Esophagus muscularis mucosa (tissue), 4 donors: Measurements from ENCODE around the gene PYURF. TPM values are rescaled to one million over a fixed set of nuclear protein-coding genes. Genes with fewer than 3 reads are reported as not detected.

ENCODE experiments used
- DNase-seq: peaks from one replicate; pipeline ENCODE4 v3.0.0-alpha.2; 2017; ENCODE audit errors: extremely low spot score
- H3K27ac ChIP-seq, 4 donors: fragments of 200-600 bp; sonication (generic); replicated peaks in 1 of 4; 1 replicate in 3 of 4; 2 replicates in 1 of 4; pipeline ENCODE4 v1.5.1; 2016 to 2019; ENCODE audit warnings: mild to moderate bottlenecking in 1 of 4
- H3K27me3 ChIP-seq, 4 donors: fragments of 200-600 bp; sonication (generic); one replicate each; pipeline versions ENCODE4 v1.5.1 to v1.6.0; 2016 to 2019
- H3K36me3 ChIP-seq, 4 donors: fragments of 200-600 bp; sonication (generic); one replicate each; pipeline ENCODE4 v1.5.1; 2016 to 2019
- H3K4me1 ChIP-seq, 4 donors: fragments of 200-600 bp; sonication (generic); one replicate each; pipeline ENCODE4 v1.5.1; 2016 to 2019
- H3K4me3 ChIP-seq, 4 donors: fragments of 200-600 bp; sonication (generic); 1 replicate in 2 of 4; 2 replicates in 2 of 4; pipeline ENCODE4 v1.5.1; 2016 to 2019; ENCODE audit warnings: mild to moderate bottlenecking in 4 of 4, moderate library complexity in 1 of 4
- H3K9me3 ChIP-seq, 4 donors: fragments of 200-600 bp; sonication (generic); 1 replicate in 3 of 4; 2 replicates in 1 of 4; pipeline ENCODE4 v1.5.1; 2016 to 2019
- EP300 ChIP-seq: sonication (generic); formaldehyde crosslinking; IDR thresholded peaks from one replicate; pipeline ENCODE4 v1.6.1; 2017; ENCODE audit warnings: antibody characterized with exemption
- POLR2A ChIP-seq: fragments of 450-650 bp; IDR thresholded peaks from one replicate; pipeline ENCODE4 v1.6.1; 2017; ENCODE audit warnings: antibody characterized with exemption, moderate library complexity, mild to moderate bottlenecking, low read depth
- POLR2AphosphoS5 ChIP-seq, 2 donors: sonication (generic); formaldehyde crosslinking; IDR thresholded peaks; one replicate each; pipeline ENCODE4 v1.6.1; 2017; ENCODE audit warnings: antibody characterized with exemption in 2 of 2
- WGBS: methylation state at CpG from one replicate; pipeline ENCODE4 v1.1.5; 2018; 5-methylcytosine and 5-hydroxymethylcytosine counted together
- intact Hi-C: fragments of 100-400 bp; cut with DNase I; formaldehyde crosslinking; loops from one replicate; pipeline ENCODE4 v1.15.1; 2023
- total RNA-seq, 4 donors: library from RNA; depleted of rRNA; stranded (reverse); fragments of >200 nt; gene quantifications; one replicate each; pipeline versions ENCODE4 v1.1.0 to v1.2.1, GENCODE V29; 2016
- TF ChIP-seq, protein P1 (sequence below), 3 experiments: fragments of 200-600 bp in 2 of 3; fragments of 450-650 bp in 1 of 3; sonication (generic) in 2 of 3; IDR thresholded peaks; one replicate each; pipeline ENCODE4 v1.5.1; 2017 to 2019; ENCODE audit warnings: antibody characterized with exemption in 3 of 3, mild to moderate bottlenecking in 2 of 3, moderate library complexity in 1 of 3

The PYURF gene
- total RNA-seq, 4 donors from 2014 or later = 65.2 to 95.9 (median 80.3) TPM

DNA sequence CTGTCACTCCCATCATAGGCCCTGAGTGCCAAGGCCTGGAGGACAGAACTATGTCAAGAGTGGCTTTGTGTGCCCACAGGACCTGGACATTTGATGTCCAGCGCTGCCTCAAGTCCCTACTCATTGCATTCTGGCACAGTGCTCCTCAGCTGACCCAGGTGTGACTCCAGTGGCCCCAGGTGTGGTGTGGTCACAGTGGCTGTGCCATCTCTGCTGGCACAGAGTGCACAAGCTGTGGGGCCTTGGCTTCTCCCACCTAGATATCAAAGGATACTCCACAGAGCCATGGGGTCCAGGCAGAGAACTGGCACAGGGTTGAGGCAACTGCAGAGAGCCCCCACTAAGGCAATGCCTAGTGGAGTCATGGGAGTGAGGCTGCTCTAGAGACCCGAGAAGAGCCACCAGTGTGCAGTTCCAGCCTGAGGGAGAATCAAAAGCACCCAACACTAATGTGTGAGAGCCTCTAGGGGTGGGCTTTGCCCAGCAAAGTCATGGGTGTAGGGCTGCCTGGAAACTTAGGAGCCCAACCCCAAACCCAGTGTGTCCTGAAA is 25.6 kb downstream of the PYURF start:
- no peaks in the 10 kb centered on the region for H3K4me1 ChIP-seq
- no peak for DNase-seq
- intact Hi-C loops = no loop called here
- no peak for TF ChIP-seq POLR2A
- TF ChIP-seq POLR2AphosphoS5 (IDR thresholded peaks at IDR 0.05) = no peak
- TF ChIP-seq, protein P1, sequence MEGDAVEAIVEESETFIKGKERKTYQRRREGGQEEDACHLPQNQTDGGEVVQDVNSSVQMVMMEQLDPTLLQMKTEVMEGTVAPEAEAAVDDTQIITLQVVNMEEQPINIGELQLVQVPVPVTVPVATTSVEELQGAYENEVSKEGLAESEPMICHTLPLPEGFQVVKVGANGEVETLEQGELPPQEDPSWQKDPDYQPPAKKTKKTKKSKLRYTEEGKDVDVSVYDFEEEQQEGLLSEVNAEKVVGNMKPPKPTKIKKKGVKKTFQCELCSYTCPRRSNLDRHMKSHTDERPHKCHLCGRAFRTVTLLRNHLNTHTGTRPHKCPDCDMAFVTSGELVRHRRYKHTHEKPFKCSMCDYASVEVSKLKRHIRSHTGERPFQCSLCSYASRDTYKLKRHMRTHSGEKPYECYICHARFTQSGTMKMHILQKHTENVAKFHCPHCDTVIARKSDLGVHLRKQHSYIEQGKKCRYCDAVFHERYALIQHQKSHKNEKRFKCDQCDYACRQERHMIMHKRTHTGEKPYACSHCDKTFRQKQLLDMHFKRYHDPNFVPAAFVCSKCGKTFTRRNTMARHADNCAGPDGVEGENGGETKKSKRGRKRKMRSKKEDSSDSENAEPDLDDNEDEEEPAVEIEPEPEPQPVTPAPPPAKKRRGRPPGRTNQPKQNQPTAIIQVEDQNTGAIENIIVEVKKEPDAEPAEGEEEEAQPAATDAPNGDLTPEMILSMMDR (IDR thresholded peaks at IDR 0.05) = no peak
- no peak for TF ChIP-seq EP300
- H3K4me3 ChIP-seq = no peak overlapping the region
- peaks cover 0 to 63% (median 14%) of the 10 kb centered on the region in 4 donors for H3K36me3 ChIP-seq
- H3K27ac ChIP-seq = no peak overlapping the region
- no peaks in the 10 kb centered on the region for H3K9me3 ChIP-seq
- WGBS = 83% methylated on average over 2 of the region's 2 CpGs
- no peaks in the 10 kb centered on the region for H3K27me3 ChIP-seq

DNA sequence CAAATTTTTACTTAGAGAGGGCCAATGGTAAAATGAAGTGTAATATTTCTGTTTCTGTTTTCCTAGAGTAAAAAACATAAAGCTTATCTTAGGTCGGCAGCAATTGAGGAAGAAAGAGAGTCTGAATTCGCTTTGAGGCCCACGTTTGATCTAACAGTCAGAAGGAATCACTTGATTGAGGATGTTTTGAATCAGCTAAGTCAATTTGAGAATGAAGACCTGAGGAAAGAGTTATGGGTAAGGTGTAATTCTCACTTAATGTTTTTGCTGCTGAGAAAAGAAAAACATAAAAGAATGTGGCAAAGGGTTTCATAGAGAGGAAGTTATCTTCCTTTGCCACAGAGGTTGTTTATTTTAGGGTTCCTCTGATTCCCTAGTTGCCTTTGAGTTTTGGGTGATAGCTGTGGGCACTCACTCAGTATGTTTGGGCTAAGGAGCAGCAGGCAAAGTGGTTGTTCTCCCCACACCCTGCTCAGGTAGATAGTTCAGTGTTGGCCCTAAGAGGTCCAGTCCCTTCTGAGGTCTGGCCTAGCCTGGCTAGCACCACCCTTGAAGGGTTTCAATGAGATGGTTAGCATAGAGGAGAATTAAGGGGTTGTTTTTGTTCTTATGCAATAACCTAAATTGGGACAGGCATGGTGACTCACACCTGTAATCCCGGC is 34.3 kb downstream of the PYURF start:
- H3K27ac ChIP-seq = no peak overlapping the region
- TF ChIP-seq POLR2AphosphoS5 (IDR thresholded peaks at IDR 0.05) (no peak), POLR2A (no peak), EP300 (no peak)
- TF ChIP-seq, protein P1 (IDR thresholded peaks at IDR 0.05) = no peak
- intact Hi-C loops = no loop called here
- H3K9me3 ChIP-seq = no peaks in the 10 kb centered on the region
- no peak overlapping the region for H3K4me3 ChIP-seq
- H3K4me1 ChIP-seq = no peaks in the 10 kb centered on the region
- DNase-seq = no peak
- H3K36me3 ChIP-seq = peaks cover 0 to 61% (median 17%) of the 10 kb centered on the region in 4 donors
- 84% methylated on average over 4 of the region's 4 CpGs for WGBS
- H3K27me3 ChIP-seq = no peaks in the 10 kb centered on the region

DNA sequence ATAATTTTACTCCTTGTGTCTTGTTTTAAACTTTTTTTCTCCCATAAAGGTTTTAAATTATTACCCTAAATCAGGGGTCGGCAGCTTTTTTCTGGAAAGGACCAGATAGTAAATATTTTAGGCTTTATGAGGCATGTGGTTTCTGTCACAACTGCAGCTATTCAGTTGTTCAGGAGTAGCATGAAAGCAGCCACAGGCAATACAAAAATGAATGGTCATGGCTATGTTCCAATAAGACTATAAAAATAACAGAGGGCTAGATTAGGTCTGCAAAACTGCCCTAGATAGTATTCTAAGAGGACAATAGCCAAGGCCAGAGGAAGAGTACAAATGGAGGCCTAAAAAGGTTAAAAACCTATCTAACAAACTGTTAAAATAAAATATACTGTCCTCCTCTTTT is 42.0 kb downstream of the PYURF start:
- WGBS = 30% methylated on average over 1 of the region's 1 CpG
- H3K27me3 ChIP-seq = no peaks in the 10 kb centered on the region
- no peak for DNase-seq
- TF ChIP-seq EP300 = no peak
- TF ChIP-seq, protein P1 (IDR thresholded peaks at IDR 0.05) = no peak
- no peak for TF ChIP-seq POLR2A
- no peak for TF ChIP-seq POLR2AphosphoS5 (IDR thresholded peaks at IDR 0.05)
- H3K4me3 ChIP-seq = no peak overlapping the region
- peaks cover 0 to 18% (median 2%) of the 10 kb centered on the region in 4 donors for H3K36me3 ChIP-seq
- intact Hi-C loops = no loop called here
- H3K27ac ChIP-seq = no peak overlapping the region
- peaks cover 0 to 7% (median 2%) of the 10 kb centered on the region in 4 donors for H3K4me1 ChIP-seq
- H3K9me3 ChIP-seq = no peaks in the 10 kb centered on the region

DNA sequence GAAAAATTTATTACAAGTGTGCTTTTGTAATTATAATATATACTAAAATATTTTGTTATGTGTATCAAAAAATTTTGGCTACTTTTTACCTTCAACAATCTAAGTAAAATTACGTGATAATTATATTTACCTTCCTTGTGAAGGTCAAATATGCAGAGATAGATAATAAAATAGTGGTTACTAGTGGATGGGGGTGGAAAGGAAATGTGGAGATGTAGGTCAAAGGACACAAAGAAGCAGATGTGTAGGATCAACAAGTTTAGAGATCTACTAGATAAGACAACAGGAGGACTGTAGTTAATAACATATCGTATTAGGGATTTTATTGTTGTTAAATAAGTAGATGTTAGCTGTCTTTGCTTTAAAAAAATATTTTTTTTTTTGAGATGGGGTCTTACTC is 45.3 kb downstream of the PYURF start:
- H3K4me1 ChIP-seq = peaks cover 0 to 7% (median 4%) of the 10 kb centered on the region in 4 donors
- no peak for DNase-seq
- no peak overlapping the region for H3K4me3 ChIP-seq
- no peak overlapping the region for H3K27ac ChIP-seq
- no peaks in the 10 kb centered on the region for H3K9me3 ChIP-seq
- no peak for TF ChIP-seq EP300
- TF ChIP-seq POLR2A = no peak
- no peak for TF ChIP-seq POLR2AphosphoS5 (IDR thresholded peaks at IDR 0.05)
- TF ChIP-seq, protein P1 (IDR thresholded peaks at IDR 0.05) = no peak
- H3K36me3 ChIP-seq = peaks cover 0 to 21% (median 0%) of the 10 kb centered on the region in 4 donors
- intact Hi-C loops = no loop called here
- 93% methylated on average over 2 of the region's 2 CpGs for WGBS
- H3K27me3 ChIP-seq = no peaks in the 10 kb centered on the region
